Activated T-helper 17 cell treated with anti-CD3 and anti-CD28 coated beads, Interleukin-2, amount 50 U/mL, for 72 hours (primary cell): ENCODE results near the gene LY6G6C. TPM values are rescaled to one million over a fixed set of nuclear protein-coding genes. Genes with fewer than 3 reads are reported as not detected.
A peak's percentile ranks its signal among the peaks of the same experiment; 100 is the strongest.

Source experiments
- ATAC-seq: fragments of 150-1000 bp; cut with Tn5 transposase; replicated peaks from 2 replicates; pipeline ENCODE4 v1.10.0; 2021; ENCODE audit warnings: mild to moderate bottlenecking, moderate library complexity
- H3K27ac Mint-ChIP-seq: one replicate; pipeline ENCODE4 v1.8.0; 2022; ENCODE audit warnings: mixed read lengths
- H3K27me3 Mint-ChIP-seq: one replicate; pipeline ENCODE4 v1.8.0; 2022; ENCODE audit warnings: mixed read lengths
- H3K36me3 Mint-ChIP-seq: one replicate; pipeline ENCODE4 v1.8.0; 2022; ENCODE audit warnings: low read depth, mild to moderate bottlenecking, mixed read lengths
- H3K4me1 Mint-ChIP-seq: one replicate; pipeline ENCODE4 v1.8.0; 2022; ENCODE audit warnings: mixed read lengths
- H3K4me3 Mint-ChIP-seq: one replicate; pipeline ENCODE4 v1.8.0; 2022; ENCODE audit warnings: mild to moderate bottlenecking, mixed read lengths
- H3K9me3 Mint-ChIP-seq: one replicate; pipeline ENCODE4 v1.8.0; 2022; ENCODE audit warnings: mixed read lengths
- total RNA-seq, 2 donors: library from RNA; stranded (reverse); gene quantifications; one replicate each; pipeline ENCODE4 v1.2.3, GENCODE V29; 2022

LY6G6C gene
- total RNA-seq, 2 donors from 2014 or later, result 0.64 TPM; not detected in 1

DNA sequence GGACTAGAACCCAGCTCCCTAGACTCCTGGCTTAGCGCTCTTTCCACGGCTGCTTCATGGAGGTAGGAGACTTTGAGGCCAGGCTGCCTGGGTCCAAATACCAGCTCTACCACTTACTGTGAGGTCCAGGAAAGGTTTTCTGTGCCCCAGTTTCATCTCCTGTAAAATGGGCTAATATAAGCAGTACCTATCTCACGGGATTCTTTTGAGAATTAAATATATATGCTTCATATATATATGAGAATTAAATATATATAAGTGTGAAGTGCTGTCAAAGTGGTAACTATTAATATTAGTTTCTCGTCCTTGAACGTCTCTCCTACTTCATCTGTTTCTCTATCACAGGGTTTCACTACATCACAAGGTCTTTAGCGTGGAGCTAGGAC is 30.5 kb downstream of the LY6G6C start:
- no peak overlapping the region for H3K4me3 Mint-ChIP-seq
- H3K27ac Mint-ChIP-seq, result peak overlapping the region; percentile 57
- ATAC-seq, result no peak
- no peaks in the 10 kb centered on the region for H3K9me3 Mint-ChIP-seq
- H3K4me1 Mint-ChIP-seq, result no peaks in the 10 kb centered on the region
- peaks cover 91% of the 10 kb centered on the region for H3K36me3 Mint-ChIP-seq
- H3K27me3 Mint-ChIP-seq, result no peaks in the 10 kb centered on the region

DNA sequence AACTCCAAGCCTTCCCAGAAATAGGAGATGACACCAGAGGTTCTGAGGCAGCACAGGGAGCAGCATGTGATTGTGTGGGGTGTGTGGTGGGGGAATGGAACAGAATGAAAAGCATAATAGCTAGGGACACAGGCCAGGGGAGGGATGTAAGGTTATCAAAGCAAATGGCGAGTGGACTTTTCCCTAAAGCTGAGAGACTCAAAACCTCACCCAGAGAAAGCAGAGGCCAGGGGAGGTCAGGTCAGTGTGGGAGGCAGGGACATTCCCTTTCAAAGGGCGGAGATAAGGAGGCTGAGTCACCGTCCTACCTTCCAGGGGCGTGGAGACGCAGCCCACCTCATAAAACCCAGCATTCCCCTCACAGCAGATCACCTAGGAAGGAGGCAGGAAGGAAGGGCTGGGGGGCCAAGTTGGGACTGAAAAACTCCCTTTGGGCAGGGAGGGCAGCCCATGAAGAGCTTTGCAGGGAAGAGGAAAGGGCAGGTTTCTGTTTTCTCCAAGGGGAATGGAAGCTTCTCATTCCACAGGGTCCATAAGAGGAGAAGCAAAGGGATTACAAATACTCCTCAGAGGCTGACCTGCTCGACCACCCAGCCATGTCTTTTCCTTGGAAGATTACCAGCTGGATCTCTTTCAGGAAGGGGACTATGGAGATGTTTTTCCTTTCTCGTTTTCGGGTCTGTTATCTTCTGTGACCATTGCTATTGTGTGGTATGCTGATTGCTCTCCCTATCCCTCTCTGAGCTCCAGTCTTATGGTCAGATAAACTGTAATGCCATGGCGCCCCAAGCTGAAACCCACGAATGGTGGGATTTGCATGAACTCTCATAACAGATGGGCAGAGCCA is 31.1 kb downstream of the LY6G6C start:
- peaks cover 91% of the 10 kb centered on the region for H3K36me3 Mint-ChIP-seq
- H3K27ac Mint-ChIP-seq, result peak overlapping the region; percentile 57
- H3K4me3 Mint-ChIP-seq, result no peak overlapping the region
- H3K27me3 Mint-ChIP-seq, result no peaks in the 10 kb centered on the region
- no peaks in the 10 kb centered on the region for H3K9me3 Mint-ChIP-seq
- peak; percentile 47 for ATAC-seq
- no peaks in the 10 kb centered on the region for H3K4me1 Mint-ChIP-seq

DNA sequence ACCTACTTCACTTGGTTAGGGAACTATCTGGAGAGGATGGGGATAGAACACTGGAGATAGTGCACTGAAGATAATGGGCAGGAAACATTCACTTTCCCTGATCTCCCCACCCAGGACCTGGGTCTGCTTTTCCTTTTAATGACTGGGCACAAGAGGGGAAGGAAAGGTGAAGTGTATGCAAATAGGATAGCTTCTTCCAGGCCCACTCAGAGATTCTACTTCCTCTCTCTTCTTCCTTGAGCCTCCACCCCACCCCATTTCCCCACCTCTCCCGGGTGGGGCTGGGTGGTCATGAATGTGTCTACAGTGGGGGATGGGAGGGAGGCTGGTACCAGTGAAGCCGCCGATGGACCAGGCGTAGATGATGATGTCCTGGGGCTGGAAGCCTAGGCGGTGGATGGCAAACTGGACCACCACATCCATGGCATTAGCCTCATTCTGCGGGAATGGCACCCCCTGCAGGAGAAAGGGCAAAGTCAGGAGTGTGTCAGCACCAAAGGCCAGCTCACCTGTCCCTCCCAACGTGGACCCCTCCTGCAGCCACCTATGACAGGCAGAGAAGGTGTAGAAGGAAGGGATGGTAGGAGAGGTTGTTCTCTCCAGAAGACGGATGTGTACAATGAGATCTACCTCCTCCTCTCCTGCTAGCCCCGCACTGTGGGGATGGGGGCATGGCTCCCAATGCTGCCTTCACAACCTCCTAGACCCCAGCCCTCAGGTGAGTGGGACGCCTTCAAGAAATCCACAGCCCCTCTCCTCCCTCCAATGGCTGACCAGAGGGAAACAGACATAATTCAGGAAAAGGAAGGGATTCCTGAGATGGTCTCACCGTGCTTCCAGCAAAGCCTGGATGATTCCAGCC is 32.1 kb downstream of the LY6G6C start:
- ATAC-seq, result no peak

DNA sequence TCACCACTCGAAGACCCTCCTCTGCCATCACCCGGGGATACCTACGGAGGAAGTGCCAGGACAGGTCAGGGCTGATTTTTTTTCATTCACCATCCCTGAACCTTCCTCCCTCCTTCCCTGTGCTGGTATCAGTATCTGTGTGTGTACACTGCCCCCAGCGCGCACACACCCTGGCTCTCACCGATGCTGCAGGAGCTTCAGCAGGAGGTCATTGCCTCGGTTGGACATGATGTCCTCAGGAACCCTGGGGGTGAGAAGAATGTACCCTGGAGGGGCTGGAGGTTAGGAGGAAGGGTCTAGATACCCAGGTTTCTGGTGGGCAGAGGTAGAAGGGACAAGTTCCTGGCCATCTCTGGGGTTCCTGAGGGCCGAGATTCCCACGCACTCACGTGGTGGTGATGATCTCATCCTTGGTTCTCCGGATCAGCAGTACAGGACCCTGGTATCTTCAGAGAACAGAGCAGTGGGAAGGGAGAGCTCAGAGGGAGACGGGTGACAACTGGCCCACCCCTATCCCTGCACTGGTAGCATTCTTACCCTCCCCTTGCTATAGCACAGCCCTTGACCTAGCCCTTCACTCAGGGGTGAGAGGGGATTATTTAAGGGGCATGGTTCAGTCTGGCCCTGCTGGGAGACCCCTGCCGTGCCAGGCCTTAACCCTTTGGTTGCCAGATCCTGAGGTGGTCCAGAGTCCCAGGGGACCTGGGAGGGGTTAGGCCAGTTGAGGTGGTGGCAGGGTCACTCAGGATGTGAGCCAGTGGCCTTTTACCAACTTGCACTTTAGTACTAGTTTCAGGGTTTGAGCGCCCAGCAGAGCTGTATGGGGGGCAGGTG is 33.5 kb downstream of the LY6G6C start:
- H3K27ac Mint-ChIP-seq, result peak overlapping the region; percentile 44
- no peak overlapping the region for H3K4me3 Mint-ChIP-seq
- H3K27me3 Mint-ChIP-seq, result no peaks in the 10 kb centered on the region
- peaks cover 76% of the 10 kb centered on the region for H3K36me3 Mint-ChIP-seq
- H3K9me3 Mint-ChIP-seq, result no peaks in the 10 kb centered on the region
- H3K4me1 Mint-ChIP-seq, result no peaks in the 10 kb centered on the region
- no peak for ATAC-seq

More for the DNA sequence above, 32.1 kb downstream of the LY6G6C start:
- H3K4me3 Mint-ChIP-seq, result no peak overlapping the region
- no peaks in the 10 kb centered on the region for H3K4me1 Mint-ChIP-seq
- no peaks in the 10 kb centered on the region for H3K27me3 Mint-ChIP-seq
- H3K36me3 Mint-ChIP-seq, result peaks cover 89% of the 10 kb centered on the region
- H3K27ac Mint-ChIP-seq, result peak overlapping the region; percentile 57
- H3K9me3 Mint-ChIP-seq, result no peaks in the 10 kb centered on the region

DNA sequence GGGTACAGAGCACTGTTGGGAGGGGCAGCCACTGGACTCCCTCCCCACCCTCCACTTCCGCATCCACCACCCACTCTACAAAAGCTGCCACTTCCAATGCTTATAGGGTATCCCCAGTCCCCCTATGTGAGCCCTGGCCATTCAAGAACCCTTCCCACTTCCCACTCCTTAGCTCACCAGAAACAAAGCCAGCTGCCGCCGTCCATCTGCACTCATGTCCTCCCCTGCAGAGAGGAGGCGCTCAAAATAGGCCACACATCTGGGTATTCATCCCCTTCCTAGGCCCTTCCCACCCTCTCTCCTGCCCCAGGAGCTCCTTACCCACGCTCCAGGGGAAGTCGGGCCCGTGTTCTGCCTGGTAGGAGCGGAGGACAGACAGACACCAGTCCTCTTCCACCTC is 34.2 kb downstream of the LY6G6C start:
- Mint-ChIP-seq H3K27ac (peak overlapping the region; percentile 44), H3K9me3 (no peaks in the 10 kb centered on the region), H3K27me3 (no peaks in the 10 kb centered on the region), H3K4me3 (no peak overlapping the region), H3K4me1 (no peaks in the 10 kb centered on the region), H3K36me3 (peaks cover 68% of the 10 kb centered on the region)
- ATAC-seq, result no peak

DNA sequence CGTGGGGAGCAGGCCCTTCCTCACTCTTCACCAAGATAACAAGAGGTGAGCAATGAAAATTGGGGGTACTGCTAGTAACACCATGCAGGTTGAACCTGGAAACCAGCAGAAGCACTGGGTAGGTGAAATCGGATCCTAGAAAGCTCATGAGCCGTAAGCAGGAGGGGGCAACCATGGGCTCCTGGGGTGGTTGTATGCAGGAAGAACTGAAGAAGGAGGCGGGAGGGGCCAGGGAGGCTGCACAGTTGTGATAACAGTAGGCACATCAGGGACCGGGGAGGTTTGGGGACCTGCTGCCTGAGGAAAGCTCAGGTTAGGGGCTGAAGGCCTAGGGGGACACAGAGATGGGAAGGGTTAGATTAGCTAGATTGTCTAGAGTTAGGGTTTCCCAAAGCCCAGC is 35.1 kb downstream of the LY6G6C start:
- H3K27me3 Mint-ChIP-seq, result no peaks in the 10 kb centered on the region
- ATAC-seq, result no peak
- H3K4me3 Mint-ChIP-seq, result no peak overlapping the region

DNA sequence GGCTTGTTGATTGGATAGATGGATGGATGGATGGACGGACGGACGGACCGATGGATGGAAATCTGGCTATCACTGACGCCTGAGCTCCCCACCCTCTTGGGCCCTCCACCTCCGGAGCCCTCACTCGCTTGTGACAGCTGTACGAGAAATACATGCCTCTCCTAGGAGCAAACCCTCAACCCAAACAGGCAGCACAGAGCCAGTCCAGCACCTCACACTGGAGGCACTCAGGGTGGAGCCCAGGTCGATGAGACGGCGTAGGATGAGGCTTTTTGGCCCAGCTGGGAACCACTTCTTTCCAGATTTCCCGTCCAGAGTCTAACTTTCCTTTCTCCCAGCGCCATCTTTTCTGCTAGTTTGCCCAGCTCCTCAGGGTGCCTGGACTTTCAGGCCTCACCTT is 38.0 kb downstream of the LY6G6C start:
- Mint-ChIP-seq H3K4me1 (peaks cover 9% of the 10 kb centered on the region), H3K36me3 (peaks cover 35% of the 10 kb centered on the region), H3K27me3 (no peaks in the 10 kb centered on the region), H3K9me3 (no peaks in the 10 kb centered on the region), H3K4me3 (no peak overlapping the region), H3K27ac (no peak overlapping the region)
- ATAC-seq, result no peak

More for the DNA sequence above, 35.1 kb downstream of the LY6G6C start:
- Mint-ChIP-seq H3K27ac (no peak overlapping the region), H3K9me3 (no peaks in the 10 kb centered on the region), H3K4me1 (no peaks in the 10 kb centered on the region), H3K36me3 (peaks cover 63% of the 10 kb centered on the region)

DNA sequence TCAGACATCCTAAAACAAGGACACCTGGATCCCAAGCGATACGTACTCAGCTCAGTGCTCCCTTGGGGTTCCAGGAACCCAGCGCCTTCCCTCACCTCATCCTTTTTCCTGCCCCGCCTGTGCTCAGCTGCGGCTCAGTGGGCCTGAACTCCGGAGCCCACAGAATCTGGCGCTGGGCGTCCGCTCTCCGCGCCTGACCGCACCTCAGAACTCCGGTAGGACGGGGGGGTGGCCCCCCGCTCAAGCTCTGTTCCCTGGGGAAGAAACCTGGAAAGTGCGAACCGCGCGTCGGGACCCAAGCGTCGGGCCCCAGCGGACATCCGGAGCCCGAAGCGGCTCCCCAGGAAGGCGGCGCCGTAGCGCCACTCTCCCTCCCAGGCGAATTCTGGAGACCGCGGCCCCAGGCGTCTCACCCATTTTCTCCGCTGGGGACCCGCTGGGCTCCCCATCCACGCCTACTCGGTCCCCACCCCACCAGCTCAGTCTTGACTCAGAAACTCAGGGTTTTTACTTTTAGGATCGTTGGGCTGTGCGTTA is 40.3 kb downstream of the LY6G6C start:
- Mint-ChIP-seq H3K9me3 (no peaks in the 10 kb centered on the region), H3K36me3 (peaks cover 15% of the 10 kb centered on the region), H3K27me3 (no peaks in the 10 kb centered on the region), H3K4me1 (peaks cover 15% of the 10 kb centered on the region), H3K4me3 (peak overlapping the region; percentile 88), H3K27ac (peak overlapping the region; percentile 87)
- peak; percentile 74 for ATAC-seq

DNA sequence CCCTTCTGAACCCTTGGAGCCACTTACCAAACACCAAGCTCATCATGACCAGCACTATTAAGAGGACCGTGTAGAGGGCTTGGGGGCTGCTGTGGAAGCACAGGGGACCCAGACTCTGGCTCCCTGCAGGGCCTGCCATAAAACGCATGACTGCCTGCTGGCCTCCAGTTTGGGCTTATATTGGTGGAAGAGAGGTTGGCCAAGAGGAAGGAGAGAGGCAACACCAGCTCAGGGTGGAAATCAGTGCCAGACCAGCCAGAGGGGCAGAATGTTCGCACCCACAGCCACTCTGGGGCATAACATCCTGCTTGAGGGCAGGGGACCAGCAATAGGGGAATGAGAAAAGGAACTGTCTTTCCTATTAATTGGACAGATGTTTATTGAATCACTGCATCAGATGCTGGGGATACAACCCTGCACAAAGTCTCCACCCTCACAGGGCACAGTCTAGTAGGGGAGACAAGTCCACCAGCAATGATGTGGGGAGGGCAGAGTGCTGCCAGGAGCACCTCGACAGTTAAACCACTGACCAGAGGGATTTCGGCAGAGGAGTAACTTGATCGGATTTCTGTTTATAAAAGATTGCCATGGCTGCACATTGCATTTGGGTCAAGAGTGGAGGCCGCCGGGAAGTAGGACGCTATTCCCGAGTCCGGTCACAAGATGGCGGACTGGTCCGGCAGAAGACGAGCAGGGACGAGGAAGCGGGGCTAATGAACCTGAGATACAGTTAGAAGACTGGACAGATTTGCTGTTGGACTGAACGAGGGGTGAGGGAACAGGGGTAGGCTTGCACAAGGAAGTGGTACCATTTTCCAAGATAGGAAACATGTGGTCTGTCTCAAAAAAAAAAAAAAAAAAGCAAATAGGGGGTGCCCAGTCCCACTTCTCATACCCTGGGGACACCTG is 41.1 kb downstream of the LY6G6C start, which contains the start of gene LY6G5C:
Gene LY6G5C (minus strand): TSS at position 842 of the 909 bp plus-strand sequence. CDS start 694 bp downstream, at position 148.
- H3K9me3 Mint-ChIP-seq, result no peaks in the 10 kb centered on the region
- H3K36me3 Mint-ChIP-seq, result peaks cover 7% of the 10 kb centered on the region
- no peaks in the 10 kb centered on the region for H3K27me3 Mint-ChIP-seq
- H3K27ac Mint-ChIP-seq, result peak within 1 kb of the TSS; percentile 87
- H3K4me1 Mint-ChIP-seq, result peaks cover 15% of the 10 kb centered on the region
- peak; percentile 86 for ATAC-seq
- H3K4me3 Mint-ChIP-seq, result peak within 1 kb of the TSS; percentile 88

DNA sequence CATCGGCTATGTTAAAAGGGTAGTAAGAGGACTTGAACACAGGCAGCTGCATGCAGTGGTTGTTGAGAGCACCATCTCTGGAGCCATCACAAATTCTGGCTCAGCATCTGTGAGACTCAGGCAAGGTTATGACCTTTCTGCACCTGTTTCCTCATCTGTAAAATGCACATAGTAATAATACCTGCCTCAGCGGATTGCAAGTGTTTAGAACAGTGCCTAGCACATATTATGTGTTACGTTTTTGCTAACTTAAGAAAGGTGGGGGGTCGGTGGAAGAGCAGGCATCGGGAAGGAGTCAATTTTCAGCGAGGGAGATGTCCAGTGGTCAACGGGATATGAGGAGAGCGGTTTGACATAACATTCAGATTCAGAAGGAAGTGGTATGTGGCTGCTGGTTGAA is 43.6 kb downstream of the LY6G6C start:
- H3K27me3 Mint-ChIP-seq, result no peaks in the 10 kb centered on the region

DNA sequence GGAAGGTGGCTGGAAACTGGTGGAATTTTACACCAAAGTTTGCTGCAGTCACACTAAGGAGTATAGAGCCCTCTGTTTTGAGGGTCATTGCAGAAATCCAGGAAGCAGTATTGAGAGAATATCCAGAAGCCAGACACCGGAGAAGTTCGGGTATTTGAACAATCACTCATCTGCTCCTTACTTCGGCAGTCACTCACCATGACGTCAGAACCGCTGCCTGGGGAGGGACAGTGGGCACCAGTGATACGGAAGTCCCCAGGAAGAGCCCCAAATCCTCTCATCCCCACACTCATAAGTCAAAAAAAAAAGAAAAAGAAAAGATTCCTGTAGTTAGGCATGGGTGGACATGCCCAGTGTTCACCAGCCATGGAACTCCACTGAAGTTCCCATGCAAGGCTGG is 44.6 kb downstream of the LY6G6C start:
- Mint-ChIP-seq H3K9me3 (no peaks in the 10 kb centered on the region), H3K27ac (peak overlapping the region; percentile 34), H3K36me3 (peaks cover 28% of the 10 kb centered on the region), H3K4me3 (no peak overlapping the region), H3K4me1 (peaks cover 15% of the 10 kb centered on the region), H3K27me3 (no peaks in the 10 kb centered on the region)
- ATAC-seq, result no peak

More for the DNA sequence above, 43.6 kb downstream of the LY6G6C start:
- Mint-ChIP-seq H3K36me3 (peaks cover 17% of the 10 kb centered on the region), H3K9me3 (no peaks in the 10 kb centered on the region), H3K27ac (peak overlapping the region; percentile 16), H3K4me1 (peaks cover 15% of the 10 kb centered on the region), H3K4me3 (no peak overlapping the region)
- no peak for ATAC-seq

DNA sequence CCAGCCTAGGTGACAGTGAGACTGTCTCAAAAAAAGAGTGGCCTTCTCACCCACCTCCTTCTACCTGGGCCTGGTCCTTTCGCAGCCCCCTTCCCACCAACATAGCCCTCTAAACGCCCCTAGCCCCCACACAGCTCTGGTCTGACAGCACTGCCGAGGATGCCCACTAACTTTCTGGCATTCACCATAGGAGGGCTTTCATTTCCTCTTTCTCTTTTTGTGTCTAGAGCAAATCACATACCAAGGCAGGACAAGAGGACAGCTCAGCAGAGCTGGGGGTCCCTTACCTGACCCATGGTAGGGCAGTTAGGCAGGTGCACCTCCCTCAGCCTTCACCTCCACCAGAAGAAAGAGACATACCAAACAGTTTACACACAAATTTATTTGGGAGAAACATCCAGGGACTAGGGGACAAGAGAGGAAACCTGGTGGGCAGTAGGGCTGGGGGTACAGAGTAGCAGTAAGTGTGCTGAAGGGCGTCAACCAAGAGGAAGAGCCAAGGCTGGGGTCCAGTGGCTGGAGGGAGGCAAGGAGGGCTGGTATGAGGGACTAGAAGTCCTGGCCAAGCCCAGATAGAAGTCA is 45.1 kb downstream of the LY6G6C start:
- H3K4me1 Mint-ChIP-seq, result peaks cover 15% of the 10 kb centered on the region
- H3K36me3 Mint-ChIP-seq, result peaks cover 33% of the 10 kb centered on the region
- H3K27me3 Mint-ChIP-seq, result no peaks in the 10 kb centered on the region
- H3K4me3 Mint-ChIP-seq, result no peak overlapping the region
- H3K27ac Mint-ChIP-seq, result peak overlapping the region; percentile 34
- no peaks in the 10 kb centered on the region for H3K9me3 Mint-ChIP-seq
- no peak for ATAC-seq

DNA sequence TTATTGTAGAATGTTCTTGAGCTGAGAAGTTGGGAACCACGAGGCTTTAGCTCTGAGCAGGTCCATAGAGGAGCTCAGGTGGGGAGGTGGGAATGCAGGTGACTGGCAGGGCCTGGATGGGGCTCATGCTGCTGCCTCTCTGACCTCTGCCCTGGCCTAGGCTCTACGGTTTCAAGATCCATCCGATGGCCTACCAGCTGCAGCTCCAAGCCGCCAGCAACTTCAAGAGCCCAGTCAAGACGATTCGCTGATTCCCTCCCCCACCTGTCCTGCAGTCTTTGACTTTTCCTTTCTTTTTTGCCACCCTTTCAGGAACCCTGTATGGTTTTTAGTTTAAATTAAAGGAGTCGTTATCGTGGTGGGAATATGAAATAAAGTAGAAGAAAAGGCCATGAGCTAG is 51.9 kb downstream of the LY6G6C start, which contains the start of gene LY6G5B:
Gene LY6G5B (plus strand): TSS at position 301 of the 400 bp plus-strand sequence. CDS start 975 bp downstream, outside the sequence.
- no peaks in the 10 kb centered on the region for H3K9me3 Mint-ChIP-seq
- no peaks in the 10 kb centered on the region for H3K27me3 Mint-ChIP-seq
- no peak for ATAC-seq
- H3K4me1 Mint-ChIP-seq, result peaks cover 11% of the 10 kb centered on the region
- H3K4me3 Mint-ChIP-seq, result no peak within 1 kb of the TSS
- peak within 1 kb of the TSS; percentile 59 for H3K27ac Mint-ChIP-seq
- peaks cover 92% of the 10 kb centered on the region for H3K36me3 Mint-ChIP-seq
